GM21381 (cell line): ENCODE data around the gene LYRM4.

ENCODE experiments used
- ATAC-seq: cut with Tn5 transposase; IDR thresholded peaks from one replicate; pipeline ENCODE4 v1.9.1; 2021; ENCODE audit warnings: mild to moderate bottlenecking, moderate library complexity; ENCODE audit not compliant: unreplicated experiment

LYRM4 gene

DNA sequence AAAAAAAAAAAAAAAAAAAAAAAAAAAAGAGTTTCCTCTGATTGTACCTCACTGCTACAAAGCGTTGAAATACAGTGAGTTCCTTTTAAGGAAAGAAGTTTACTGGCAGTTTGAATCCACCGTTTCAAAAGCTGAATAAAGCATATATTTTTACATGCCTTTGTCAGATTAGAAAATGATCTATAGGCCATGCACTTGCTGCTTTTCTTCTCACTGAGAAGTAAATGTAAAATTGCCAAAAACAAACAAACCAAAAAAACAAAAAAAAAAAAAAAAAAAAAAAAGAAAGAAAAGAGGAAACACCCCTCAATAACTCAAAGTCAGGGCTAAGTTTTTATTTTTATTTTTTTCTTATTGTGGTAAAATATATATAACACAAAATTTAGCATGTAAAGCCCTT, 81.9 kb downstream of the LYRM4 start:
- ATAC-seq = no peak

DNA sequence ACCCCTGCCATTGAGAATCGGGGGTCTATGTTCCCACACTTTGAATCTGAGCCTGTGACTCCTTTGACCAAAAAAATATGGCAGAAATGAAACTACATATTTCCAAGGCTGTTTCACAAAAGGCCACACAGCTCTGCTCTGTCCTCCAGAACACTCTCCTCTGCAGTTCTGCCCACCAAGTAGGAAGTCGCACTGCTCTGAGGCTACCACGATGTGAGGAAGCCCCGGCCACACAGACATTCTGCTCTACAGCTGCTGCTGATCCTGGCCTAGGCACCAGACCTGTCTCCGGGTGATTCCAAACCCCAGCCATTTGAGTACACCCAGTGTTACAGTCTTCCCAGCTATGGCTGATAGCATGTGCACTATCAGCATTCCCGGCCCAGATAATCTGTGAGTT, 85.1 kb downstream of the LYRM4 start:
- ATAC-seq = no peak

DNA sequence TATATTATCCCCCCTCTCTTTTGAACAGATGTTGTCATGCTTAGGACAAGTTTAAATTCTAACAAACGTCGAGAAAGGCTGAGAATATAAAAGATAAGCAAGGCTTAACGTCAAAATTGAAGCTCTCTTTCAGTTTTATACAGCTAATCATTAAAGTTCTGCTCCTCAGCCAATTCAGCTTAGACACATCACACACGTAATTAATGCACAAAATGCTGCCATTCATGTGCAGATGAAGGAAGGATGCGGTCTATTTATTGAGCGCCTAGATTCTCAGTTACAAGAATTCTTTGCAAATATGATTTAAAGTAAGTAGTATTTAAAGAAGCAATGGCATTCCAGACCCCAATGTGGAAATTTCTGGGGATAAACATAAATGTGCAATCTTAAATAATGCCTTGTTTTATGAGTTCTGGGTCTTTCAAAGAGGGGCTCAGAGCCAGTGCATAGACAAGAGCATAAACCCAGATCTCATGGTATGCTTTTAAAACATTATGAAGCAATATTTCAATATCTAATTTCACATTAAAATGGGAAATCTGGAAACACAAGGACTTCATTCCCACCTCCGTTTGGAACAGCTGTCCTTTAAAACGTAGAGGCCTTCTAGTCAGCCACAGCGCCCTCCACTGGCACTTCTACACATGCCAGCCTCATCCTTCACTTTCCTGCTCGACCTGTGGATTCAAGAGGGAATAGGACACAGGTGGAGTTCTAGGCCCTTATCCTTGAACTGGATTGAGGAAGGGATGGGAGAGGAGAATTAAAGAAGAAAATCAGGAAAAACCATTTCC, 85.8 kb downstream of the LYRM4 start:
- no peak for ATAC-seq

DNA sequence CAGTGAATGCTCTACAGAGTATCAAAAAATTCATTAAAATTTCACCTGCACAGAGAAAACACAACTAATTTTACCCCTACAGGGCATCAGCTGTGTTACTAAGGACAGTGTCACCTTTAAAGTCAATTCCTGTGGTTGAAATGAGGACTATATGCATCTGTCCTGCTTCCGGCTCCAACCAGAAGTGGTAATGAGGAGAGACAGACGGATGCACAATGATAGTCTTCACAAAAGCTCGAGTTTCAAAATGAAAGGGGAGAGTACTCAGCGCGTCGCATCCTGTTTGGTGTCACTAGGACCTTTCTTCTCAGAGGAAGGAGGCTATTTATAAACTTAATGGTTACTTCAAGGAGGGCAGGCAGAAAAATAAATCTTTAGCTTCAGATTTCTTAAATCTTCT, 86.5 kb downstream of the LYRM4 start:
- peak; percentile 98 for ATAC-seq

DNA sequence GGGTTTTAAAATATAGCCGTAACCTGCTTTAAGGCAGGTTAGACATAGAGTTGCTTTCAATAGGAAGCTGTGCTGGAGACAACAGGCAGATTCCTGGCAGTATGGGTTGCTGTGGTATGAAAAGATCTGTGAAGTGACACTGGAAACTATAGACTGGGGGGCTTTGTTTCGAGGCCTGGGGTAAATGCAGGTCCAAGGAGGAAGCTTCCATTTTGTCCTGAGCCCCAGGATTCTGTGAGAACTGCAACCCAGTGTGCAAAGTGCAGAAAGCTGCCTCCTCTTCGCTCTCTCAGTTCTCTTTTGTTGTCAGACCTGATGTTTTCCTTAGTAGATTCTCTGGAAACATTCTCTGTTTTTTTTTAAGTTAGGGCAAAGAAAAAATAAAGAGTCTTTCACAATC, 86.9 kb downstream of the LYRM4 start:
- peak; percentile 26 for ATAC-seq

DNA sequence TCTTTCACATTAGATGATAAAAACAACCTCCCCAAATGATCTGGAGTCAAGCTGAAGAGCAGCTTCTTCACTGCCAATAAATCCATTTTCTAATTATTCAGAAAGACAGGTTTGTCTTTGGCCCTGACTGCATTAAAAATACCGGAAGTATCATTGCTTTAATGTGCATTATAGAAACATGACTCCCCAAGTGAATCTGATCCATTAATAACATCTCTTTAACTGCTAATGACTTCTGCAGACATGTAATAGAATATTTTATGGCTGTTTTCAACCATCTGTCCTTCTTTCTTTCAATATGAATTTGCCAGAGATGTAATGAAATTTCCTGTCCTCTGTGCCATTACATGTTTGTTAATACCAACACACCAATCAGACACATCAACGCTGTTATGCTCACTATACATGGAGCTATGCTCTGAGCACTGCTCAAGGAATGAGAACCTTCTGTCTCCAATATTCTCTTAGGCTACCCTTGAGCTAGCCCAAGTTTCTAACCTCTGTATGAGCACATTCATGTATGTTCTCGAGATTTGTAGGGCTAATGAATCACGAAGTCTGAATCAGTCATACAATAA, 87.8 kb downstream of the LYRM4 start:
- ATAC-seq = no peak

DNA sequence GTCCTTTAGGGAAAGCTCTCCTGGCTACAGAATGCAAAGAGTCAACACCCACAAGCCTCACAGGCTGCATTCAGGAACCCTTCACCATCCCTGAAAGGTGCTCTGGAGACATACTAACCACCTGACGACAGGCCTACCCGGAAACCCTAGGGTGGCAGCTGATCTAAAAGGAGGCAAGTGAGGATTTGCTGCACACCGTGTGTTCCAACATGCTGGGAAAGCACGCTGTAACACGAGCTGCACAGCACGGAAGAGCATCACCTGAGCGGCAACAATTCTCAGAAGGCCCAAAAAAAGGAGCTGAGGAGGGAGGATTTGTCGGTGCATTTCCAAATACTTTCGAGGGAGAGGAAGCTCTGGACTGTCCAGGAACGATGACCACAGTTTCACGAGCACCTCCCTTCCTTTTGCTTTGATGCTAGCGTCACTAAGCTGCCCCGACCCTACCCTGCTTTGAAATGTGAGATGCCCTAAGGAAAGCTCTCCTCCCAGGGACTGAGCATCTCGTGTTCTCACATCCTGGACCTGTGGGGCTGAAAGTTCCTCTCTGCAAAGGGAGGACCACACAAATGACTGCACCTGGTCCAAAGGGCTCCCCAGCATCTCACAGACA, 88.6 kb downstream of the LYRM4 start:
- ATAC-seq = no peak

DNA sequence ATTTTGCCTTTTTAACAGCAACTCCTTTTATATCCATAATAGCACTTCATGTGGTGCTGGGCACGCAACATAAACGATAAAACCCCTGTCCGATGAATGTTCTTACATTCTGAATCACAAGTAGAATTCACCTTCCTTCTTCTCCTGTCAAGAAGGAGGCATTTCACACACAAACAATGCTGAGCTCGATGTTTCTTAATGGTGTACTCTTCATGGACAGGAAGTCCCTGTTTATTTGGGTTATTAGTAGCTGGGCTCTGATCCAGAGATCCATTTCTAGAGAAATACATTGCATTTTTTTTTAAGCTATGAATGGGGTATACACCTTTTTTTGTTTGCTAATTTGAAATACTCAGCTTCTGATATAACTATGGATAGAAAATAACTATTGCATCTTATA, 93.2 kb downstream of the LYRM4 start:
- no peak for ATAC-seq

DNA sequence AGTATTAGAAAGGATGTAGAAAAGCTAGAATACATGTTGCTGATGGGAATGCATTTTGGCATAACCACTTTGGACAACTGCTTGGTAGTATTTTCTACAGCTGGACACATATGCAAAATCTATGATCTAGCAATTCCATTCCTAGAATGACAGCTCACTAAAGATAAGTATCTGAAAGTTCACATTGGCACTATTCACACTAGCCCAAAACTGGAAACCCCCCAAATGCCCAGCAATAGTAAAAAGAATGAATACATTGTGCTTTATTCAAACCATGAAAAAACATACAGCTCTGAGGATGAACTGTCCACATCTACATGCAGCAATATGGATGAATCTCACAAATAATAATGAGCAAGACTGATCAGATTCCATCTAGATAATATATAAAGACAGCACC, 96.7 kb downstream of the LYRM4 start:
- ATAC-seq = no peak

DNA sequence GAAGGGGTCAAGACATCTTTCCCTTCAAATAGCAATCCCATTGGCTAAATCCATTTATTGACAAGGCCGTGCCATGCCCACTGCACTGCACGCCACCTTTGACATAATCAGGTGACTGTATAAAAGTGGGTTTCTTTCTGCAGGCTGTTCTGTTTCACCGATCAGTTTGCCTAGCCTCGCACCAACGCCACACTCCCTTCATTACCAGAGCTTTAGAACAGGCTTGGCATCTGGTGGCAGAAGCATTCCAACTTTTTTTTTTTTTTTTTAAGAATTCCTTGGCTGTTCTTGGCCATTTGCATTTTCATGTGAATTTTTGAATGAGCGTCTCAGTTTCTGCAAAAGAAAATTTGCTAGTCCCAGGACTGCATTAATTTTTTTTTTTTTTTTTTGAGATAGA, 97.5 kb downstream of the LYRM4 start:
- ATAC-seq = no peak

DNA sequence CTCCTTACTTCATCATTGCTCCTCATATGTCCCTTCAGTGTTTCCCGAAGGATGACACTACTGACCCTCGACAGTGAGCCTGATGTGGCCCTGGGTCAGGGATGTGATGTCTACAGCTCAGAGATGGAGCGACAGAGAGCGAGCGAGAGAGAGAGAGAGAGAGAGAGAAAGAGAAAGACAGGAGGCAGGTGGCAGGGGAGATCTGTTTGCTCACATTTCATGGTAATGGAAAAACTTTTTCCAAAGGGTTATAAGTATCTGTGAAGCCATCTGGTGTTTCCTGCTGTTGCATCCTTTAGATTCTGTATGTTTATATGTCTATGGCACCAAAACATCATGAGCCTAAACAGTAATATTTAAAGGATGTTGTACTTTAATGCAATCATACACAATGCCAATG, 98.4 kb downstream of the LYRM4 start:
- ATAC-seq = no peak

DNA sequence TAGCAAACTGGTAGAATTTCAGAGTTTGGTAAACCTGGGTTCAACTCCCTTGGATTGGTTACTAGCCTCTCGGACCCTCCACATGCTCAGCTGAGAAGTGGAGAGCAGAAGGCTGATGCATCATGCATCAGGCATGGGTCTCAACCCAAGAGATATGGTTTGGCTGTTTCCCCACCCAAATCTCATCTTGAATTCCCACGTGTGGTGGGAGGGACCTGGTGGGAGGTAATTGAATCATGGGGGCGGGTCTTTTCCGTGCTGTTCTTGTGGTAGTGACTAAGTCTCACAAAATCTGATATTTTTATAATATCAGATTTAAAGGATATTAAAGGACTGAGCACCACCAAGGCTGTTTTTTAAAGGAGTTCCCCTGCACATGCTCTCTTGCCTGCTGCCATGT, 100.5 kb downstream of the LYRM4 start:
- ATAC-seq = no peak

DNA sequence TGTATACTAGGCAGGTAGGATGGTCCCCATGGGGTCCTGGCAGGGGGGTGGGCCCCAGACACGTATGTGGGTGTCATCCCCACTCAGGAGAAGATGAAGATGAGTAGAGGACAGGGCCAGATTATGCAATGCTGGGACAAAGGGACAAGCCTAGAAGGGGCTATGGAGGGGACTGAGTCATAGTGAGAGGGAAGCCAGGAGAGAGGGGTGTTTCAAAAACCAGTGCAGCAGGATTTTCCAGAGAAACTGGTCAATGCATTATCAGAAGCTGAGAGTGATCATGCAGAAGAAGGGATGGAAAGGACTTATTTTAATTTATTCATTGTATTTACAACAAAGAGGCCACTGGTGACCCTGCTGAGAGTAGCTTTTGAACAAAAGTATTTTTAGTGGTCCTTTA, 101.6 kb downstream of the LYRM4 start:
- no peak for ATAC-seq

DNA sequence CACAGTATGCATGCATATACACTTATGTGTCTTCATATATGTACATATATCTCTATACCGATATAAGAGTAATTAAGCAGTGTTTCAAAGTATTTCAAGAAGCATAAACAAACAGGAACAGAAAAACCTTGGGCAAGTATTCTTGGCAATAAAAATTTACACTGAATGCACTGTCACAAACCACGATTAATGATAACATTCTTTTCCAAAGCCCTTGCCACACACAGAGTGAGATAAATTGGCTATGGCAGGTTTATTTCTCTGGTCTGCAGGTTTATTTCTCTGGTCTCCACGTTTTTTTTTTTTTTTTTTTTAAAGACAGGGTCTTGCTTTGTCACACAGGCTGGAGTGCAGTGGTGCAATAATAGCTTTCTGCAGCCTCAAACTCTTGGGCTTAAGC, 102.6 kb downstream of the LYRM4 start:
- no peak for ATAC-seq

DNA sequence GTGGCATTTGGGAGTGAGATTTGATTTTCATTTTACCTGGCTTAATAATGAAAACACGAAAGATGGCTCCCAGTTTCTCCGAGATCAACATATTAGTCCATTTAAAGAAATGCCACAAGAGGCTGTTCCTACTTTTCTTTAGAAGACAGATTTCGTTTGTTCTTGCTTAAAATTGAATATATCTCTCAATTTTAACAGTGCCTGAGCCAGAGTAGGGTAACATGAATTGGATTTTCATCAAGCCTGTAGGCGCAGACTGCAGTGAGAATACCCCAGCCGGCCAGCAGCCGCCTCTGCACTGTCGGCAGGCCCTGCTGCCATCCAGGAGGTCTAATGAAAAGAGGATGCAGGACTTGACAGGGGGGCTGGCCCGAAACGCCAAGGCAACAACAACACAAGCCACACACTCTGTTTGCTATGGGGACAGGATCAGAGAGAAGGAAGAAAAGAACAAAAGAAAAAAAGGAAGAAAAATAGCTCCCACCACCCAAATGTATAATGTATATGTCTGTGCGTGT, 103.1 kb downstream of the LYRM4 start:
- no peak for ATAC-seq

DNA sequence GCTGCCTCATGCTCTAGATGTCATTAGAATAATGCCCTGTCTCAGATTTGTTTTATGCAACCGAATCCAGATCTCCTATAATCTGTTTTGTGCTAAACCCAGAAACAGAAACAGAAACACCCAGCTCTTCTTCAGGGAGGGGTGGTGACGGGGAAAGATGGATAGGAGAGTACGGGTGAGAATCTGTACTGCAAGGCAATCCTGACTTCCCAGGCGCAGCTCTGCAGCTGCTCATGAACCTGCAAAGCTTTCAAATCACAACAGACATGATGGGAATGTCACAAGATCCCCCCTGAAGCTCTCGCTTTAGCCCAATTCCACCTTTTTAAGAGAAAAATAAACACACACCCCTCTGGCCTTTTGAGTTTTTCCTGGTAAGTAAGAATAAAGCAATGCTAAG, 104.1 kb downstream of the LYRM4 start:
- ATAC-seq = no peak

DNA sequence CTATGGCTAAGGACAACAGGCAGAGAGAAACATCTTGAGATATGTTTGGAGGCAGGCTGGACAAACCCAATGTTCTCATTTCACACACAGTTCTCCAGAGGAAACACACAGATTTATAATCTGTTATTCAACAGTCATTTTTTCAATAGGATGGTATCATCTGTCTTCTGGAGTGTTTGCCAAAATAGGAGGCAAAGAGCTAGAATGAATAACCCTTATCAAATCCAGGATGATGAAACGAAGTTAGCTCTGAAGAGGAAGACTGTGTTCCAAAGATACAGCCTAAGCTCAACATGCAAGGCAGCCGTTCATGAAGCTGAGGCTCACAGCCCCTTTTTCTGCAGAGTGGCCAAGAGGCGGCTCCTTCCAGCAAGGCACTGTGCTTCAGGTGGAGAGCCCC, 104.8 kb downstream of the LYRM4 start:
- no peak for ATAC-seq

DNA sequence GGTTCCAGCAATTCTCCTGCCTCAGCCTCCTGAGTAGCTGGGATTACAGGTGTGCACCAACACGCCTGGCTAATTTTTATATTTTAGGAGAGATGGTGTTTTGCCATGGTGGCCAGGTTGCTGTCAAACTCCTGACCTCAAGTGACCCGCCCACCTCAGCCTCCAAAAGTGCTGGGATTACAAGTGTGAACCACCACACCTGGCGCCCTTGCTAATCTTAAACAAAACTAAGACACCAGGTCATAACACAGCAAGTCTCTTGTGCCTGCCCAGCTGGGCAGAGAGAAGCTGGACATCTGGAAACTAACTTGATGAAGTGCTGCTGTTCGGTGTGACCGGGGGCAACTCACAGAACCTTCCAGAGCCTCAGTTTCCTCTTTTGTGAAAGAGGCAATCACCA, 107.6 kb downstream of the LYRM4 start:
- ATAC-seq = no peak

DNA sequence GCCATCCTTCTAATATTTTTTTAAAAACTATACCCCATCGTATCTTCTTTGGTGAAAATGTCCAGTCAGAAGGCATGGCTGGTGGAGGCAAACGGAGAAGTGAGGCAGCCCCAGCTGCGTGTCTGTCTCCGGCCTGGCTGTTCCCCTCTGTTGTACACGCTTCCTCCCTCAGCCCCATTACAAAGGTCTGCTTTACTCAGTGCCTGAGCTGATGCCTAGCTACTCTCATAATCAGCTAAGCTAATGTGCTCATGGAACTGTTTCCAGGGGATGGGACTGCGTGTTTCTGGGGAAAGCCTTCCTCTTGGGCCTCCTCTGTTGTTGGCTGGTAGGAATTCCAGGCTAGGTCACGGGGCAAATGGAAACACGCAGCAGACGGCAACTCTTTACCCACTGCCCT, 108.3 kb downstream of the LYRM4 start:
- no peak for ATAC-seq

DNA sequence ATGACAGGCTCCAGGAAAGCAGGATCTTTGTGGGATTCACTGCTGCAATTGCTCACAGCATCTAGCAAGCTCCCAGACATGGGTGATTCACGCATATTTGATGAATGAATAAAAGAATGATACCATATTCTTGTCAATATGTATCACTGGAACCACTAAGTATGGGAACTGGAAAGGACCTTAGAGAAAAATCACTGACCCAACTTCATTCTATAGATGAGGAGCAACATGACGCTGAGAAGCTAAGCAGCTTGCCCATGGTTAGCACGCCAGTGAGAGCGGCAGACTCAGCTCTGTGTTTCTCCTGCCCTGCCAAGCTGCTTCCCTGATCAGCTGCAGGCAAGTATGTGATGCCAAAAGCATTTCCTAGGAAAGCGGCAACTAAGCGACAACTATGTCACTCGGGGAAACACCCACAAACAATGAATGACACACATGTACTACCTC, 108.8 kb downstream of the LYRM4 start:
- ATAC-seq = no peak

DNA sequence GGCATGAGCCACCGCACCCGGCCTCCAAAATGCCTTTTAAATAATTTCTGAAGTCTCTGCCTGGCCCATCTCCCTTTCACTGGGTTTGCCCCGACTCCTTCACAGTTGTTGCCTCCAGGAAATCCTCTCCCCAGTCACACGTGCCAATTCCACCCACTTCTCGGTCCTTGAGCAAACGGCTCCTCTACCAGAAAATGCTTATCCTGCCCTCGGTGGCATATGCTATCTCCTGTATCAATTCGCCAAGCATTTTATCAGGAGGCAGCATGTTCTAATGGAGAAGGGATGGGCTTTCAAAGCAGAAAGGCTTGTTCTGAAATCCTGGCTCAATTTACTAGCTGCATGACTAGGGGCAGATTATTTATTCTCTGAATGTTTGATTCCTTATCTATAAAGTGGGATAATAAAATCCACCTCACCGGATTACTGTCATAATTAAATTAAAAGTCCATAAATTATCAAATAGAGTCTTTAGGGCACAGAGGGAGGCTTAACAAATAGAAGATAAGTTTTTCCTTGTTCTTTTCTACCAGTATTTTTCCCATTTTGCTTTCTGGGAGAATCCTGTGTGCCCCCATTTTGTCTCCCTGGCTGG, 109.3 kb downstream of the LYRM4 start:
- ATAC-seq = no peak

DNA sequence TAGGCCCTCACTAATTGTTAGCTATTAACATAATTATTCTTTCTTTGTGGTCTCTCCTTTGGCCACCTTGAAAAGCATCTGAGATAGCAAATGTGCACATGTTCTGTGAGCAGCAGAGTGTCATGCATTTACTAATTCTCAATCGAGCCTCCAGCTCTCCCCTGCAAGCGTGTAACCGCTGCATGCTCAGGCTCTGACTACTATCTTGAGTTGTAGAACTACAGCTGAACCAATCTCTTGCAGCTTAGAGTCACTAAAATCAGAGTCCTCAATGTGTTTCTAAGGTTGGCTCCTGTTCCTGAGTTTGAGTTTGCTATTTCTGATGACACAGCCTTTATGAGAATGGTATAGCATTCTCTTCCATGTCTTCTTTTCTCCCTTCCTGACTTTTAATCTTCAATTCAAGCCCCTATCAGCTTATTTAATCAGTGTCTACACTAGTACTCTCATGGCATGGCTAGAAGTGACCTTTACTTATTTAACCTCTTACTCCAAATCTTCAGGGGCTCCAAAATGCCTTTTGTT, 110.1 kb downstream of the LYRM4 start:
- no peak for ATAC-seq
